ENCODE results near the gene SLC16A9.
A peak's percentile ranks its signal among the peaks of the same experiment; 100 is the strongest.

The SLC16A9 gene

DNA sequence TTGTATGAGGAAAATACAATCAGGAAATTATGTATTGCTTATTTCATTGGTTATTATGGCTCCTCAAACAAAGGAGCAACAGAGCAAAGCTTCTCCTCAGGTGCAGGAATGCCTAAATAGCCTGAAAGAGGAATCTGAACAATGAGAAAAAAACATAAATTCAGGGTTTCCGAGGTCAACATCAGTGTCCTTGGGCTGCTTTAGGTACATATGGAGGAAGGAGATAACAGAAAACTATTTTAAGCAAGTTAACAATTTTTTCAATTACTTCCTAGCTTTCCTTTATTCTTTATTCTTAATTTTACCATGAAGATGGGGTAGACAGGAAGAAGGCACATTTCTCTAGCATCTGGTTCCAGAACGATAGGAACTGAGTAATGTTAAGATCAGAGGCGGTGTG lies 14.0 kb downstream of the SLC16A9 start:
- H3K36me3 ChIP-seq (ENCODE audit: control insufficient read depth, insufficient read depth, low read length): no peaks in the 10 kb centered on the region

DNA sequence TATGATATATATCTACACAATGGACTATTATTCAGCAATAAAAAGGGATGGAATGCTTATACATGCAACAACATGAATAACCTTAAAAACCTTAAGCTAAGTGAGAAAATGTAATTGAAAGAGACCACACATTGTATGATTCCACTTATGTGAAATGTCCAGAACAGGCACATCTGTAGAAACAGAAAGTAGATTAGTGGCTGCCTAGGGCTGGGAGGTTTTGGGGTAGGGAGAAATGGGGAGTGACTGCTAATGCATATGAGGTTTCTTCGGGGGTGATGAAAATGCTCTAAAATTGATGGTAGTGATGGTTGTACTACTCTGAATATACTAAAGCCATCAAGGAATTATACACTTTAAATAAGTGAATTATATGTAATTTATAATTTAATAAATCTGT lies 14.7 kb downstream of the SLC16A9 start:
- no peak overlapping the region for H3K4me3 ChIP-seq (ENCODE audit: low read depth, low read length)
- no peaks in the 10 kb centered on the region for H3K27me3 ChIP-seq (ENCODE audit: control insufficient read depth, insufficient read depth, low read length)
- H3K9me3 ChIP-seq (ENCODE audit: control insufficient read depth, insufficient read depth, low read length): no peaks in the 10 kb centered on the region
- H3K36me3 ChIP-seq (ENCODE audit: control insufficient read depth, insufficient read depth, low read length): no peaks in the 10 kb centered on the region
- no peak overlapping the region for H3K27ac ChIP-seq (ENCODE audit: low read depth, low read length)
- no peaks in the 10 kb centered on the region for H3K4me1 ChIP-seq (ENCODE audit: control insufficient read depth, insufficient read depth, low read length)
- H3K9ac ChIP-seq (ENCODE audit: low read depth, low read length): no peak overlapping the region

More for the DNA sequence above, 14.0 kb downstream of the SLC16A9 start:
- Histone ChIP-seq H3K9ac (ENCODE audit: low read depth, low read length) (no peak overlapping the region), H3K27ac (ENCODE audit: low read depth, low read length) (no peak overlapping the region), H3K4me1 (ENCODE audit: control insufficient read depth, insufficient read depth, low read length) (no peaks in the 10 kb centered on the region), H3K27me3 (ENCODE audit: control insufficient read depth, insufficient read depth, low read length) (no peaks in the 10 kb centered on the region), H3K4me3 (ENCODE audit: low read depth, low read length) (no peak overlapping the region), H3K9me3 (ENCODE audit: control insufficient read depth, insufficient read depth, low read length) (no peaks in the 10 kb centered on the region)

- H3K4me1 ChIP-seq (ENCODE audit: control insufficient read depth, insufficient read depth, low read length): no peaks in the 10 kb centered on the region
Measured at GRCh38 chr10:59692113-59692512, 17.5 kb downstream of the SLC16A9 start.

DNA sequence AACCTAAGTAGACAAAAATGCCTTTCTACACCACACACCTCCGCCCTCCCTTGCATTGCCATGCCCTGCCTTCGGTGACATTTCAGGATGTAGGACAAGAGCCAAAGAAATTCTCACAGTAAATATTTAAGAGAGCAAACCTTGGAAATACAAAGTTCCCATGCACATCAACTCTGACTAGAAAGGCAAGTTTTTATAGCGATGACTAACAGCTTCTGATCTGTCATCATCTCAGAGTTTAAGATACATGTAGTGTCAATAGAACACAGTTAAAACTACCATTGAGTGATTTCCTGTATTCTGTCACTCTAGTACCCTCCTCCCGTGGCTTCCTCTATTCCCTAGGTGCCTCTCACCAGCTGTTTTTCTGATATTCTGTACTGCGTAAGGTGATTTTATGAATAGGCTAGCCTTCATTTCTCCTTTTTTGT lies 20.7 kb downstream of the SLC16A9 start:
- no peak overlapping the region for H3K27ac ChIP-seq (ENCODE audit: low read depth, low read length)
- H3K27me3 ChIP-seq (ENCODE audit: control insufficient read depth, insufficient read depth, low read length): no peaks in the 10 kb centered on the region

More at GRCh38 chr10:59692113-59692512, 17.5 kb downstream of the SLC16A9 start:
- no peaks in the 10 kb centered on the region for H3K9me3 ChIP-seq (ENCODE audit: control insufficient read depth, insufficient read depth, low read length)
- H3K36me3 ChIP-seq (ENCODE audit: control insufficient read depth, insufficient read depth, low read length): no peaks in the 10 kb centered on the region
- no peak overlapping the region for H3K27ac ChIP-seq (ENCODE audit: low read depth, low read length)
- no peak overlapping the region for H3K9ac ChIP-seq (ENCODE audit: low read depth, low read length)
- no peaks in the 10 kb centered on the region for H3K27me3 ChIP-seq (ENCODE audit: control insufficient read depth, insufficient read depth, low read length)
- H3K4me3 ChIP-seq (ENCODE audit: low read depth, low read length): no peak overlapping the region

DNA sequence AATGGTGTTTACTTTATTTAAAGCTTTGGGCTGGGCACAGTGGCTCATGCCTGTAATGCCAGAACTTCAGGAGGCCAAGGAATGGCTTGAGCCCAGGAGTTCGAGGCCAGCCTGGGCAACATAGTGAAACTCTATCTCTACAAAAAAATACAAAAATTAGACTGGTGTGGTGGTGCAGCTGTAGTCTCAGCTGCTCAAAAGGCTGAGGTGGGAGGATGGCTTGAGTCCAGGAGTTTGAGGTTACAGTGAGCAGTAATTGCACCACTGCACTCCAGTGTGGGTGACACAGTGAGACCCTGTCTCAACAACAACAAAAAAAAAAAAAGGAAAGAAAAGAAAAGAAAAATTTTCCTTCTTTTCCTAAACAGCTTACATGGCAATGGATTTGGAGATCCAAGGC lies 22.0 kb downstream of the SLC16A9 start:
- no peaks in the 10 kb centered on the region for H3K4me1 ChIP-seq (ENCODE audit: control insufficient read depth, insufficient read depth, low read length)
- H3K36me3 ChIP-seq (ENCODE audit: control insufficient read depth, insufficient read depth, low read length): peaks cover 24% of the 10 kb centered on the region
- no peak overlapping the region for H3K27ac ChIP-seq (ENCODE audit: low read depth, low read length)
- no peak overlapping the region for H3K4me3 ChIP-seq (ENCODE audit: low read depth, low read length)
- no peak overlapping the region for H3K9ac ChIP-seq (ENCODE audit: low read depth, low read length)
- H3K27me3 ChIP-seq (ENCODE audit: control insufficient read depth, insufficient read depth, low read length): no peaks in the 10 kb centered on the region
- H3K9me3 ChIP-seq (ENCODE audit: control insufficient read depth, insufficient read depth, low read length): no peaks in the 10 kb centered on the region

More for the DNA sequence above, 20.7 kb downstream of the SLC16A9 start:
- peaks cover 12% of the 10 kb centered on the region for H3K36me3 ChIP-seq (ENCODE audit: control insufficient read depth, insufficient read depth, low read length)
- H3K9me3 ChIP-seq (ENCODE audit: control insufficient read depth, insufficient read depth, low read length): no peaks in the 10 kb centered on the region
- no peak overlapping the region for H3K4me3 ChIP-seq (ENCODE audit: low read depth, low read length)
- no peaks in the 10 kb centered on the region for H3K4me1 ChIP-seq (ENCODE audit: control insufficient read depth, insufficient read depth, low read length)
- H3K9ac ChIP-seq (ENCODE audit: low read depth, low read length): no peak overlapping the region

GRCh38 chr10:59684006-59684405 lies 25.6 kb downstream of the SLC16A9 start:
- Histone ChIP-seq H3K4me3 (ENCODE audit: low read depth, low read length) (no peak overlapping the region), H3K36me3 (ENCODE audit: control insufficient read depth, insufficient read depth, low read length) (peaks cover 46% of the 10 kb centered on the region), H3K9ac (ENCODE audit: low read depth, low read length) (no peak overlapping the region), H3K9me3 (ENCODE audit: control insufficient read depth, insufficient read depth, low read length) (no peaks in the 10 kb centered on the region), H3K27ac (ENCODE audit: low read depth, low read length) (no peak overlapping the region), H3K27me3 (ENCODE audit: control insufficient read depth, insufficient read depth, low read length) (no peaks in the 10 kb centered on the region), H3K4me1 (ENCODE audit: control insufficient read depth, insufficient read depth, low read length) (peaks cover 5% of the 10 kb centered on the region; the same call in 1 of the 2 replicates)

DNA sequence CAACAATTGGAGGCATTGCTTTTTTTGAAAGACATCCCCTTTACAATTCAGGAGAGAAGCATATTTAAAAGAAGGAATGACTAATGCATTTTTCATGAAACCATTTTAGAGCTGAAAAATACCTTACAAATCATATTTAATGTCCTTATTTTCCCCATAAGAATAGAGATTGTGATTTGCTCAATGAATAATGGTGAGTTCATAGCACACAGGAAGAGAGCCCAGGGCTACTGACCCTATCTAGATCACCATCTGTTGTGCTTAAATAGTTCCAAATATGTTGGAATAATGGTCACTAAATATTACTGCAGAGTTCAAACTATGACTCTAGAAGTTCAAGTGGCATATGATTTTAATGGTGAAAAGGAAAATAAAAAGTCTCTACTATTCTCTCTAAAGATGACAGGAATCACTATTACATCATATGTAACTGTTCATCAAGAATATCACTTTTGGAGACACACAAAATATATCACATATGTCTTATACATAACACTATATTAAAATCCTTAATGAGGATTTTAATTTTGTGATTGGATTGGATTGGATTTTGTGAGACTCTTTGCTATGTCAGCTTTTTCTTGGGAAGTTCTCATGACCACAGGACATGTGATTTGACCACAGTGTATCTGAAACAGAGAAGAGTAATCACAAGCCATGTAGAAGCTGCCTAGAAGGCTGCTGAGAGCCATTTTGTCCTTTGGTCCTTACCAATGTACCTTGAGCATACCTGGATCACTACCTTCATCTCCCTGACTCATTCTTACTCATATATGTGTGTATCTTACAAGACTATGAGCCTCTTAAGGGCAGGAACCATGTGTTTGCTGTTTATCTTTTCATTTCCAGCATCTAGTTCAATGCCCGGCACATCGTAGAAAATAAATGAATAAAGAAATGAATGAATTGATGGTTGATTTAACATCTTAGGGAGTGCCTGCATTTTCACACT lies 26.4 kb downstream of the SLC16A9 start:
- H3K9ac ChIP-seq (ENCODE audit: low read depth, low read length): no peak overlapping the region
- peaks cover 7% of the 10 kb centered on the region; the same call in 1 of the 2 replicates for H3K4me1 ChIP-seq (ENCODE audit: control insufficient read depth, insufficient read depth, low read length)
- no peak overlapping the region for H3K4me3 ChIP-seq (ENCODE audit: low read depth, low read length)
- peaks cover 49% of the 10 kb centered on the region for H3K36me3 ChIP-seq (ENCODE audit: control insufficient read depth, insufficient read depth, low read length)
- H3K27ac ChIP-seq (ENCODE audit: low read depth, low read length): no peak overlapping the region
- no peaks in the 10 kb centered on the region for H3K27me3 ChIP-seq (ENCODE audit: control insufficient read depth, insufficient read depth, low read length)
- no peaks in the 10 kb centered on the region for H3K9me3 ChIP-seq (ENCODE audit: control insufficient read depth, insufficient read depth, low read length)

DNA sequence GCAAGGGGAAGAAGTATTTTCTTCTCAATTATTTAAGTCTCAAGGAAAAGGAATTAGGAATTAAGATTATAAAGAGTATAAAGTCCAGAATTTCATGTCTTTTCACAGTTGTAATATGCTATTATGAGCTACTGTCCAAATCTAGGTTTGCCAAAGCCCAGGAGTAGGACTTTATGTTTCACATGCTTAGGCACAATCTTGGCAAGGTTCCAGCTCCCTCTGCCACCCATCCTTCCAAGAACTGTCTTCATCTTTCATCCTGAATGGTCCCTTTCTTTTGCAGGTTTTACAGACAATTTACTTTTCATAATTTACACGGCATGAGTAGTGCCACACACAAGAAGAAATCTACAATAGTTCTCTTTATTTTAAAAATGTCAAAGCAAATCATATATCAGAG lies 29.5 kb downstream of the SLC16A9 start:
- H3K9me3 ChIP-seq (ENCODE audit: control insufficient read depth, insufficient read depth, low read length): no peaks in the 10 kb centered on the region
- no peak overlapping the region for H3K27ac ChIP-seq (ENCODE audit: low read depth, low read length)
- no peak overlapping the region for H3K4me3 ChIP-seq (ENCODE audit: low read depth, low read length)
- H3K4me1 ChIP-seq (ENCODE audit: control insufficient read depth, insufficient read depth, low read length): peaks cover 7% of the 10 kb centered on the region; the same call in 1 of the 2 replicates
- H3K9ac ChIP-seq (ENCODE audit: low read depth, low read length): no peak overlapping the region
- H3K27me3 ChIP-seq (ENCODE audit: control insufficient read depth, insufficient read depth, low read length): no peaks in the 10 kb centered on the region
- peaks cover 49% of the 10 kb centered on the region for H3K36me3 ChIP-seq (ENCODE audit: control insufficient read depth, insufficient read depth, low read length)

DNA sequence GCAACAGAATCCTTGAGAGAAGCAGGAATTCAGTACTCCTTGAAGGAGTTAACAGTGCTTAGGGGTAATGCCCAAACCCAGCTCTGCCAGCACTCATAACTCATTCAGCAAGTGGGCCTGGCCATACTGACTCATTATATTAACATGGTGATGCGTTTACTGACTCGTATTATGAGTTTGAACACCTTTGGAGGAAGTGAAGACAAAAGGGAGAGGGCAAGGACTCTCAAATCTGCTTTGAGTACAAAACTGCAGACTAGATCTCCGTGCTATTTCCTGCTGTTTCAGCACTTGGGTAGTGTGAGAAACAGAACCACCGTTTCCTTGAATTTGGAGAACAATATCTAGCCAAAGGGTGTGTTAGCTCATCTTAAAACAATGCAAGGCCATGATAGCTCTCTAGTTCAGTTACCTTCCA lies 30.8 kb downstream of the SLC16A9 start:
- Histone ChIP-seq H3K9me3 (ENCODE audit: control insufficient read depth, insufficient read depth, low read length) (no peaks in the 10 kb centered on the region), H3K27ac (ENCODE audit: low read depth, low read length) (peak overlapping the region; percentile 59)

GRCh38 chr10:59677253-59677831 lies 32.3 kb downstream of the SLC16A9 start:
- Histone ChIP-seq H3K4me1 (ENCODE audit: control insufficient read depth, insufficient read depth, low read length) (peaks cover 15% of the 10 kb centered on the region), H3K9me3 (ENCODE audit: control insufficient read depth, insufficient read depth, low read length) (no peaks in the 10 kb centered on the region), H3K27ac (ENCODE audit: low read depth, low read length) (no peak overlapping the region), H3K27me3 (ENCODE audit: control insufficient read depth, insufficient read depth, low read length) (no peaks in the 10 kb centered on the region), H3K9ac (ENCODE audit: low read depth, low read length) (no peak overlapping the region), H3K36me3 (ENCODE audit: control insufficient read depth, insufficient read depth, low read length) (peaks cover 35% of the 10 kb centered on the region), H3K4me3 (ENCODE audit: low read depth, low read length) (no peak overlapping the region)

More for the DNA sequence above, 30.8 kb downstream of the SLC16A9 start:
- H3K4me1 ChIP-seq (ENCODE audit: control insufficient read depth, insufficient read depth, low read length): peaks cover 15% of the 10 kb centered on the region
- H3K27me3 ChIP-seq (ENCODE audit: control insufficient read depth, insufficient read depth, low read length): no peaks in the 10 kb centered on the region
- H3K4me3 ChIP-seq (ENCODE audit: low read depth, low read length): no peak overlapping the region
- H3K36me3 ChIP-seq (ENCODE audit: control insufficient read depth, insufficient read depth, low read length): peaks cover 39% of the 10 kb centered on the region
- no peak overlapping the region for H3K9ac ChIP-seq (ENCODE audit: low read depth, low read length)

GRCh38 chr10:59675812-59676211 lies 33.8 kb downstream of the SLC16A9 start:
- Histone ChIP-seq H3K4me1 (ENCODE audit: control insufficient read depth, insufficient read depth, low read length) (peaks cover 15% of the 10 kb centered on the region), H3K4me3 (ENCODE audit: low read depth, low read length) (no peak overlapping the region), H3K9me3 (ENCODE audit: control insufficient read depth, insufficient read depth, low read length) (no peaks in the 10 kb centered on the region), H3K36me3 (ENCODE audit: control insufficient read depth, insufficient read depth, low read length) (peaks cover 39% of the 10 kb centered on the region), H3K9ac (ENCODE audit: low read depth, low read length) (no peak overlapping the region), H3K27ac (ENCODE audit: low read depth, low read length) (no peak overlapping the region), H3K27me3 (ENCODE audit: control insufficient read depth, insufficient read depth, low read length) (no peaks in the 10 kb centered on the region)
